Mammary epithelial cell (primary cell): Measurements from ENCODE around the gene EXOC3.

Source experiments
- CTCF ChIP-seq, 2 donors: IDR thresholded peaks in 1 of 2; conservative IDR thresholded peaks in 1 of 2; 2 replicates each; pipeline ENCODE4 v1.5.1; 2011 to 2012; ENCODE audit warnings: inconsistent platforms in 2 of 2, low read length in 2 of 2, mild to moderate bottlenecking in 2 of 2, control low read depth in 1 of 2, low read depth in 1 of 2; ENCODE audit not compliant: insufficient read depth in 1 of 2; ENCODE audit errors: extremely low read depth in 1 of 2
- EZH2 ChIP-seq: IDR thresholded peaks from 2 replicates; pipeline ENCODE4 v1.6.1; 2012; ENCODE audit warnings: low read length, inconsistent platforms, borderline replicate concordance

GRCh38 chr5:476814-477175 is 33.8 kb downstream of the EXOC3 start:
- no peak for TF ChIP-seq CTCF (conservative IDR thresholded peaks at IDR 0.05 in 1 of 2, IDR thresholded peaks at IDR 0.05 in 1 of 2; ENCODE audit: extremely low read depth in 1 of 2, insufficient read depth in 1 of 2, low read depth in 1 of 2, low read length in 2 of 2)
- TF ChIP-seq EZH2 = no peak
